HT-29 (cell line): Measurements from ENCODE around the gene GOLGA6L9. TPM values are rescaled to one million over a fixed set of nuclear protein-coding genes. Genes with fewer than 3 reads are reported as not detected.
A peak's percentile ranks its signal among the peaks of the same experiment; 100 is the strongest.
"Not testable (repeated sequence)": the region's sequence is repeated elsewhere in the genome, so short reads cannot be mapped to it uniquely, and the experiment has no call there.

Experiments used
- DNase-seq: peaks from one replicate; pipeline ENCODE4 v3.0.0-alpha.2; 2015; ENCODE audit warnings: low spot score
- total RNA-seq: library from RNA; depleted of rRNA; stranded (reverse); fragments of >200 nt; shearing (Covaris generic); gene quantifications from 2 replicates; pipeline ENCODE4 v1.2.3, GENCODE V29; 2014; rRNA removed

GOLGA6L9 gene
- total RNA-seq = 2.5 and 2.9 TPM in 2 replicates

GRCh38 chr15:82429693-82430092 lies at the start of gene GOLGA6L9:
Gene GOLGA6L9, plus strand, starts transcription at chr15:82429816. Its CDS starts 264 bp downstream, at chr15:82430080.
- not testable (repeated sequence) for DNase-seq

GRCh38 chr15:82381330-82381955 lies 48.2 kb upstream of the GOLGA6L9 start:
- DNase-seq = not testable (repeated sequence)

- DNase-seq = not testable (repeated sequence)
Observed at GRCh38 chr15:82387209-82387608, 42.4 kb upstream of the GOLGA6L9 start.

GRCh38 chr15:82390152-82390551 lies 39.5 kb upstream of the GOLGA6L9 start:
- DNase-seq = not testable (repeated sequence)

GRCh38 chr15:82392077-82392476 lies 37.5 kb upstream of the GOLGA6L9 start:
- DNase-seq = not testable (repeated sequence)

- no peak for DNase-seq
Observed at GRCh38 chr15:82393671-82394070, 35.9 kb upstream of the GOLGA6L9 start.

- not testable (repeated sequence) for DNase-seq
Observed at GRCh38 chr15:82395788-82396187, 33.8 kb upstream of the GOLGA6L9 start.

GRCh38 chr15:82397817-82398216 lies 31.8 kb upstream of the GOLGA6L9 start:
- no peak for DNase-seq

GRCh38 chr15:82398785-82399184 lies 30.8 kb upstream of the GOLGA6L9 start:
- no peak for DNase-seq

GRCh38 chr15:82399366-82400103 lies 30.1 kb upstream of the GOLGA6L9 start:
- DNase-seq = not testable (repeated sequence)

- DNase-seq = not testable (repeated sequence)
Observed at GRCh38 chr15:82401918-82402317, 27.7 kb upstream of the GOLGA6L9 start.

GRCh38 chr15:82402341-82402740 lies 27.3 kb upstream of the GOLGA6L9 start:
- not testable (repeated sequence) for DNase-seq

- DNase-seq = not testable (repeated sequence)
Observed at GRCh38 chr15:82406211-82406610, 23.4 kb upstream of the GOLGA6L9 start.

GRCh38 chr15:82410306-82410705 lies 19.3 kb upstream of the GOLGA6L9 start:
- not testable (repeated sequence) for DNase-seq

GRCh38 chr15:82411595-82411994 lies 18.0 kb upstream of the GOLGA6L9 start:
- DNase-seq = not testable (repeated sequence)

- DNase-seq = peak; percentile 56
Observed at GRCh38 chr15:82414525-82415191, 15.0 kb upstream of the GOLGA6L9 start.

GRCh38 chr15:82420516-82420915 lies 9.1 kb upstream of the GOLGA6L9 start:
- not testable (repeated sequence) for DNase-seq

- DNase-seq = not testable (repeated sequence)
Observed at GRCh38 chr15:82420966-82421365, 8.7 kb upstream of the GOLGA6L9 start.

- not testable (repeated sequence) for DNase-seq
Observed at GRCh38 chr15:82427117-82427516, 2.5 kb upstream of the GOLGA6L9 start.

GRCh38 chr15:82445420-82445819 lies 15.8 kb downstream of the GOLGA6L9 start:
- DNase-seq = not testable (repeated sequence)

- DNase-seq = not testable (repeated sequence)
Observed at GRCh38 chr15:82457336-82457735, 27.7 kb downstream of the GOLGA6L9 start.

GRCh38 chr15:82465629-82466028 lies 36.0 kb downstream of the GOLGA6L9 start:
- DNase-seq = not testable (repeated sequence)
